ENCODE measurements around the gene FGF2.
"Not testable (repeated sequence)": the region's sequence is repeated elsewhere in the genome, so short reads cannot be mapped to it uniquely, and the experiment has no call there.

The FGF2 gene

DNA sequence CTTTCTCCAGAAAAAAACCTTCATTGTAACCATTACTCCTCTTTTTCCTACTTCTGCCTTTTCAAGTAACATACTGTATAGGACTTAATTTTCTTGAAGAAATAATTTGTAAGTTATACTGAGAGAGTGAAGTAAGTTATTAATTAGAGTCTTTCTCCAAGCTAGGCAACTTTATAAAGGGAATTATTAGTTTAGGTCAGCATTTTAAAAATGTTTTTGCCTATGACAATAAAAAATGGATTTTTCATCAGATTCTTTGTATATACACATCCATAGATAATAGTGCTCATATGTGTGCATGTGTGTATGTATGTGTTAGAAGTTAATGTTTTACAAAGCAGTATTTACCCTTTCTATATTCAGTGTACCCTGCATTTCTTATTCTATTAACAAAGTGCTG lies 106.1 kb downstream of the FGF2 start:
- H3K36me3 ChIP-seq, result peaks cover 12% of the 10 kb centered on the region
- H3K27me3 ChIP-seq, result no peaks in the 10 kb centered on the region
- no peaks in the 10 kb centered on the region for H3K9me3 ChIP-seq
- H3K4me3 ChIP-seq (ENCODE audit: low read depth in 1 of 2, low read length in 1 of 2), result no peak overlapping the region
- H3K4me1 ChIP-seq (ENCODE audit: control insufficient read depth in 1 of 2, insufficient read depth in 1 of 2, low read depth in 1 of 2, low read length in 1 of 2), result no peaks in the 10 kb centered on the region
- TF ChIP-seq, protein P1, sequence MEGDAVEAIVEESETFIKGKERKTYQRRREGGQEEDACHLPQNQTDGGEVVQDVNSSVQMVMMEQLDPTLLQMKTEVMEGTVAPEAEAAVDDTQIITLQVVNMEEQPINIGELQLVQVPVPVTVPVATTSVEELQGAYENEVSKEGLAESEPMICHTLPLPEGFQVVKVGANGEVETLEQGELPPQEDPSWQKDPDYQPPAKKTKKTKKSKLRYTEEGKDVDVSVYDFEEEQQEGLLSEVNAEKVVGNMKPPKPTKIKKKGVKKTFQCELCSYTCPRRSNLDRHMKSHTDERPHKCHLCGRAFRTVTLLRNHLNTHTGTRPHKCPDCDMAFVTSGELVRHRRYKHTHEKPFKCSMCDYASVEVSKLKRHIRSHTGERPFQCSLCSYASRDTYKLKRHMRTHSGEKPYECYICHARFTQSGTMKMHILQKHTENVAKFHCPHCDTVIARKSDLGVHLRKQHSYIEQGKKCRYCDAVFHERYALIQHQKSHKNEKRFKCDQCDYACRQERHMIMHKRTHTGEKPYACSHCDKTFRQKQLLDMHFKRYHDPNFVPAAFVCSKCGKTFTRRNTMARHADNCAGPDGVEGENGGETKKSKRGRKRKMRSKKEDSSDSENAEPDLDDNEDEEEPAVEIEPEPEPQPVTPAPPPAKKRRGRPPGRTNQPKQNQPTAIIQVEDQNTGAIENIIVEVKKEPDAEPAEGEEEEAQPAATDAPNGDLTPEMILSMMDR (IDR thresholded peaks at IDR 0.05), result no peak
- no peak overlapping the region for H3K27ac ChIP-seq

DNA sequence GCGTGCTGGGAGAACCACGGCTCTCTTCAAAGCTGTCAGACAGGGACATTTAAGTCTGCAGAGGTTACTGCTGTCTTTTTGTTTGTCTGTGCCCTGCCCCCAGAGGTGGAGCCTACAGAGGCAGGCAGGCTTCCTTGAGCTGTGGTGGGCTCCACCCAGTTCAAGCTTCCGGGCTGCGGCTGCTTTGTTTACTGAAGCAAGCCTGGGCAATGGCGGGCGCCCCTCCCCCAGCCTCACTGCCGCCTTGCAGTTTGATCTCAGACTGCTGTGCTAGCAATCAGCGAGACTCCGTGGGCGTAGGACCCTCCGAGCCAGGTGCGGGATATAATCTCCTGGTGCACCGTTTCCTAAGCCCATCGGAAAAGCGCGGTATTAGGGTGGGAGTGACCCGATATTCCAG lies 118.5 kb downstream of the FGF2 start:
- peaks cover 14% of the 10 kb centered on the region for H3K36me3 ChIP-seq

DNA sequence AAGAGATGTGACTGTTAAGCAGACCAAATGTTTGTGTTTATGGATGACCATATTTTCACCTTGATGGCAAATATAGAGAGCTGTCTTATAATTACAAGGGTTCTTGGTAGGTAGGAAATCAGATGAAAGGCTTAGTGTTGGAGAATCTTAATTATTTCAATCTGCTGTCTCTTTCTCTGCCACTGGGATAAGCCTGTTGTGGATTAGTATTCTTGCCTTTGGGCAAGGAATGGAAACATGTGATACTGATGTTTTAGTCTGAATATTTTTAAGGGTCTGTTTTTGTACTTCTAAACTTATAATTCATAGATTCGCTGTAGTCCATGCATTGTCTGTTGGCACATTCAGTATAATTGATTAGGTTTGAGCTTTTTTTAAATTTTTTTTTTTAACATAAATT lies 119.5 kb downstream of the FGF2 start:
- Histone ChIP-seq H3K4me1 (ENCODE audit: control insufficient read depth in 1 of 2, insufficient read depth in 1 of 2, low read depth in 1 of 2, low read length in 1 of 2) (no peaks in the 10 kb centered on the region), H3K9me3 (no peaks in the 10 kb centered on the region), H3K36me3 (peaks cover 16% of the 10 kb centered on the region), H3K27me3 (no peaks in the 10 kb centered on the region), H3K4me3 (ENCODE audit: low read depth in 1 of 2, low read length in 1 of 2) (no peak overlapping the region), H3K27ac (no peak overlapping the region)
- TF ChIP-seq, protein P1 (IDR thresholded peaks at IDR 0.05), result no peak

More for the DNA sequence above, 118.5 kb downstream of the FGF2 start:
- H3K4me1 ChIP-seq (ENCODE audit: control insufficient read depth in 1 of 2, insufficient read depth in 1 of 2, low read depth in 1 of 2, low read length in 1 of 2); H3K27ac ChIP-seq; H3K4me3 ChIP-seq (ENCODE audit: low read depth in 1 of 2, low read length in 1 of 2); H3K27me3 ChIP-seq; H3K9me3 ChIP-seq: not testable (repeated sequence)
